GM10847 (cell line): ENCODE data around the gene EDNRB.

ENCODE experiments used
- POLR2A ChIP-seq: IDR thresholded peaks from 2 replicates; pipeline ENCODE4 v1.6.1; 2011; ENCODE audit not compliant: insufficient read length; ENCODE audit errors: extremely low read depth

The EDNRB gene

GRCh38 chr13:77907666-77908341 is 10.8 kb downstream of the EDNRB start:
- no peak for TF ChIP-seq POLR2A

- no peak for TF ChIP-seq POLR2A
These were observed 14.6 kb downstream of the EDNRB start for GRCh38 chr13:77904031-77904430.

GRCh38 chr13:77903435-77903834 is 15.2 kb downstream of the EDNRB start:
- TF ChIP-seq POLR2A = no peak

GRCh38 chr13:77902319-77902963 is 16.2 kb downstream of the EDNRB start:
- TF ChIP-seq POLR2A = no peak

- TF ChIP-seq POLR2A = no peak
These were observed 20.5 kb downstream of the EDNRB start for GRCh38 chr13:77898097-77898496.

- TF ChIP-seq POLR2A = no peak
These were observed 21.7 kb downstream of the EDNRB start for GRCh38 chr13:77896977-77897376.

GRCh38 chr13:77896536-77896935 is 22.1 kb downstream of the EDNRB start:
- TF ChIP-seq POLR2A = no peak

GRCh38 chr13:77894743-77895142 is 23.9 kb downstream of the EDNRB start:
- no peak for TF ChIP-seq POLR2A

- TF ChIP-seq POLR2A = no peak
These were observed 25.6 kb downstream of the EDNRB start for GRCh38 chr13:77893066-77893465.

- TF ChIP-seq POLR2A = no peak
These were observed 26.1 kb downstream of the EDNRB start for GRCh38 chr13:77892491-77892890.

GRCh38 chr13:77891486-77891885 is 27.1 kb downstream of the EDNRB start:
- no peak for TF ChIP-seq POLR2A

- TF ChIP-seq POLR2A = no peak
These were observed 27.6 kb downstream of the EDNRB start for GRCh38 chr13:77891041-77891440.

- TF ChIP-seq POLR2A = no peak
These were observed 35.3 kb downstream of the EDNRB start for GRCh38 chr13:77883328-77883727.

- TF ChIP-seq POLR2A = no peak
These were observed 40.4 kb downstream of the EDNRB start for GRCh38 chr13:77878190-77878589.

GRCh38 chr13:77876176-77876575 is 42.5 kb downstream of the EDNRB start:
- TF ChIP-seq POLR2A = no peak

- TF ChIP-seq POLR2A = no peak
These were observed 44.2 kb downstream of the EDNRB start for GRCh38 chr13:77874406-77874805.

GRCh38 chr13:77872995-77873394 is 45.6 kb downstream of the EDNRB start:
- no peak for TF ChIP-seq POLR2A

- TF ChIP-seq POLR2A = no peak
These were observed 47.0 kb downstream of the EDNRB start for GRCh38 chr13:77871596-77871995.

GRCh38 chr13:77868717-77869116 is 49.9 kb downstream of the EDNRB start:
- TF ChIP-seq POLR2A = no peak
